Liver (tissue), 9 donors: ENCODE results near the gene TCAIM. TPM values are rescaled to one million over a fixed set of nuclear protein-coding genes. Genes with fewer than 3 reads are reported as not detected.

Experiments used
- DNase-seq: peaks from one replicate; pipeline ENCODE4 v3.0.0-alpha.2; 2017; ENCODE audit warnings: low spot score
- H3K27ac ChIP-seq, 2 donors: one replicate each; pipeline ENCODE4 v1.7.0; 2013; ENCODE audit warnings: inconsistent platforms in 2 of 2, low read length in 2 of 2, control low read depth in 1 of 2, low read depth in 1 of 2, mild to moderate bottlenecking in 1 of 2
- H3K27me3 ChIP-seq, 4 donors: one replicate each; pipeline versions ENCODE4 v1.6.1 to v1.7.0; 2013; ENCODE audit warnings: low read length in 3 of 4, inconsistent platforms in 1 of 4, mild to moderate bottlenecking in 1 of 4, moderate library complexity in 1 of 4; ENCODE audit not compliant: control insufficient read depth in 4 of 4, insufficient read depth in 4 of 4
- H3K36me3 ChIP-seq, 4 donors: one replicate each; pipeline versions ENCODE4 v1.6.1 to v1.7.0; 2013; ENCODE audit warnings: low read length in 3 of 4, mild to moderate bottlenecking in 3 of 4, low read depth in 1 of 4, moderate library complexity in 1 of 4; ENCODE audit not compliant: control insufficient read depth in 4 of 4, insufficient read depth in 3 of 4
- H3K4me1 ChIP-seq, 4 donors: one replicate each; pipeline versions ENCODE4 v1.6.1 to v1.7.0; 2013; ENCODE audit warnings: low read length in 3 of 4, mild to moderate bottlenecking in 3 of 4, moderate library complexity in 1 of 4; ENCODE audit not compliant: control insufficient read depth in 4 of 4, insufficient read depth in 4 of 4
- H3K4me3 ChIP-seq, 3 donors: one replicate each; pipeline versions ENCODE4 v1.6.1 to v1.7.0; 2013; ENCODE audit warnings: low read length in 3 of 3, control low read depth in 1 of 3, low read depth in 1 of 3, mild to moderate bottlenecking in 1 of 3
- H3K9ac ChIP-seq, 2 donors: one replicate each; pipeline ENCODE4 v1.7.0; 2013; ENCODE audit warnings: low read length in 2 of 2, mild to moderate bottlenecking in 2 of 2, moderate library complexity in 2 of 2, control low read depth in 1 of 2, low read depth in 1 of 2
- H3K9me3 ChIP-seq, 4 donors: one replicate each; pipeline versions ENCODE4 v1.6.1 to v1.7.0; 2013; ENCODE audit warnings: low read length in 3 of 4; ENCODE audit not compliant: control insufficient read depth in 4 of 4
- FOXA1 ChIP-seq: IDR thresholded peaks from 2 replicates; pipeline ENCODE4 v1.6.1; 2016; ENCODE audit warnings: antibody characterized with exemption
- FOXA2 ChIP-seq: IDR thresholded peaks from 2 replicates; pipeline ENCODE4 v1.6.1; 2016; ENCODE audit warnings: antibody characterized with exemption
- HNF4A ChIP-seq, 2 donors: conservative IDR thresholded peaks; 2 replicates each; pipeline ENCODE4 v1.6.1; 2016; ENCODE audit warnings: antibody characterized with exemption in 2 of 2, mild to moderate bottlenecking in 2 of 2
- HNF4G ChIP-seq: IDR thresholded peaks from 2 replicates; pipeline ENCODE4 v1.6.1; 2016; ENCODE audit warnings: antibody characterized with exemption
- JUND ChIP-seq, 2 donors: IDR thresholded peaks; 2 replicates each; pipeline ENCODE4 v1.6.1; 2016; ENCODE audit warnings: antibody characterized with exemption in 2 of 2
- NR2F2 ChIP-seq: IDR thresholded peaks from 2 replicates; pipeline ENCODE4 v1.6.1; 2016; ENCODE audit warnings: antibody characterized with exemption
- RXRA ChIP-seq, 2 donors: IDR thresholded peaks; 2 replicates each; pipeline ENCODE4 v1.6.1; 2017 to 2018; ENCODE audit warnings: antibody characterized with exemption in 2 of 2, mild to moderate bottlenecking in 1 of 2
- TAF1 ChIP-seq: conservative IDR thresholded peaks from 2 replicates; pipeline ENCODE4 v1.6.1; 2016; ENCODE audit warnings: antibody characterized with exemption, mild to moderate bottlenecking
- YY1 ChIP-seq: IDR thresholded peaks from 2 replicates; pipeline ENCODE4 v1.6.1; 2016; ENCODE audit warnings: antibody characterized with exemption, mild to moderate bottlenecking
- WGBS: extraction: QIAGEN DNeasy Blood & Tissue Kit; methylation state at CpG from one replicate; pipeline ENCODE4 v1.1.7; 2013; 5-methylcytosine and 5-hydroxymethylcytosine counted together
- polyA plus RNA-seq, 2 donors: library from polyadenylated mRNA; stranded (reverse) in 1 of 2; unstranded in 1 of 2; fragments of 200-250 nt in 1 of 2; fragments of >200 nt in 1 of 2; fragmentation: Nextera tagmentation in 1 of 2; extraction: Ambion mirVana in 1 of 2; gene quantifications; one replicate each; pipeline versions ENCODE4 v1.2.1 to v1.2.3, GENCODE V29; 2013 to 2015
- total RNA-seq, 2 donors: library from RNA; depleted of rRNA; stranded (reverse); fragments of >200 nt; gene quantifications; one replicate each; pipeline ENCODE4 v1.2.3, GENCODE V29; 2014
- TF ChIP-seq, protein P1 (sequence below): IDR thresholded peaks from 2 replicates; pipeline ENCODE4 v1.6.1; 2016; ENCODE audit warnings: antibody characterized with exemption
- TF ChIP-seq, protein P2 (sequence below): IDR thresholded peaks from 2 replicates; pipeline ENCODE4 v1.6.1; 2016; ENCODE audit warnings: antibody characterized with exemption
- TF ChIP-seq, protein P3 (sequence below): fragments of 150-350 bp; IDR thresholded peaks from 2 replicates; pipeline ENCODE4 v1.5.1; 2017; ENCODE audit warnings: improper control_type of control experiment, low read depth, low read length; ENCODE audit not compliant: missing input control
- TF ChIP-seq, protein P4 (sequence below): IDR thresholded peaks from 2 replicates; pipeline ENCODE4 v1.6.1; 2016; ENCODE audit warnings: antibody characterized with exemption, mild to moderate bottlenecking
- donor health status: healthy.
- donor health status: healthy.
- donor health status: healthy.
- donor health status: healthy.
- donor health status: healthy.

Gene TCAIM
- total and polyA plus RNA-seq, 4 donors: 21.0 to 46.6 (median 24.0) TPM

DNA sequence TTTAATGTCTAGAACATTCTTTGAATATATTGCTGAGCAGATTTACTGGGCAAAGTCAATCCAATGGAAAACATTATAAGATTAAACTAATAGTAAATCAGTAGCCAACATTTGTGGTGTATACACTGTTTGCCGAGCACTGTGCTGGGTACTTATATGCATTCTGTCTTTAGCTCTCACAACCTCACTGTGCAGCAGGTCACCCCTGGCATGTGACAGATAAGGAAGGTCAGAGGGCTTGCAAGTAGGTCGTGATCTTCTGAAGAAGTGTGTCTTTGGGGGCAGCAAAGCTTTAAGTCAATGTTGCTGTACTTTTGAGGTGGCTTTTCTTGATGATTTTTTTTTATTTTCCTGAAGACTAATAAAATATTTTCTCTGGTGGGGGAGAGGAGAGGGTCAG is 62.2 kb downstream of the TCAIM start:
- Histone ChIP-seq H3K27me3 (no peaks in the 10 kb centered on the region), H3K4me3 (no peak overlapping the region), H3K27ac (no peak overlapping the region), H3K36me3 (peaks cover 1 to 26% (median 18%) of the 10 kb centered on the region in 4 donors), H3K4me1 (peaks cover 0 to 4% (median under 1%) of the 10 kb centered on the region in 4 donors), H3K9ac (no peak overlapping the region), H3K9me3 (no peaks in the 10 kb centered on the region)
- WGBS: 66% methylated on average over 2 of the region's 2 CpGs
- DNase-seq: no peak
- no peak for TF ChIP-seq FOXA2
- no peak for TF ChIP-seq RXRA (IDR thresholded peaks at IDR 0.05)
- TF ChIP-seq HNF4A (conservative IDR thresholded peaks at IDR 0.05): no peak

DNA sequence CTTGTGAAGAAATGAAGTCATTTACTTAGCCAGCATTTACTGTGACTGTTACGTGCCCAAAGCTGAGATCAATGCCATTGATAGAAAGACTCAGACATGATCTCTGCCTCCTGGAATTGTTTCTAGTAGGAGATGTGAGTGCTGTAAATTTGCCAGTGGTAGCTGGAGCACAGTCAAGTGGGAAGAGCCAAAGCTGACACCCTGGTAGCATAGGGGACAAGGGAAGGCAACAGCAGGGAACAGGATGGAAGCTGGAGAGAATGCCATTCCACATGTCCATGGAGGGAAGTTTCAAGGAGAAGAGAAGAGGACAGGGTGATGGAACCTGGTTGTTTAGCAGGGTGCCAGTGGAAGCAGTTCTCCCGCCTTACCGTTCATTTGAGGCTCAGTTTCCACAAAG is 64.0 kb downstream of the TCAIM start:
- no peaks in the 10 kb centered on the region for H3K9me3 ChIP-seq
- H3K9ac ChIP-seq: no peak overlapping the region
- no peak for DNase-seq
- TF ChIP-seq JUND (IDR thresholded peaks at IDR 0.05) (no peak), FOXA2 (no peak), FOXA1 (no peak), HNF4A (conservative IDR thresholded peaks at IDR 0.05) (no peak), NR2F2 (no peak), YY1 (no peak), HNF4G (no peak), TAF1 (no peak)
- TF ChIP-seq, protein P1, sequence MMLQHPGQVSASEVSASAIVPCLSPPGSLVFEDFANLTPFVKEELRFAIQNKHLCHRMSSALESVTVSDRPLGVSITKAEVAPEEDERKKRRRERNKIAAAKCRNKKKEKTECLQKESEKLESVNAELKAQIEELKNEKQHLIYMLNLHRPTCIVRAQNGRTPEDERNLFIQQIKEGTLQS: no peak
- TF ChIP-seq, protein P2, sequence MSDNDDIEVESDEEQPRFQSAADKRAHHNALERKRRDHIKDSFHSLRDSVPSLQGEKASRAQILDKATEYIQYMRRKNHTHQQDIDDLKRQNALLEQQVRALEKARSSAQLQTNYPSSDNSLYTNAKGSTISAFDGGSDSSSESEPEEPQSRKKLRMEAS: no peak
- TF ChIP-seq, protein P3, sequence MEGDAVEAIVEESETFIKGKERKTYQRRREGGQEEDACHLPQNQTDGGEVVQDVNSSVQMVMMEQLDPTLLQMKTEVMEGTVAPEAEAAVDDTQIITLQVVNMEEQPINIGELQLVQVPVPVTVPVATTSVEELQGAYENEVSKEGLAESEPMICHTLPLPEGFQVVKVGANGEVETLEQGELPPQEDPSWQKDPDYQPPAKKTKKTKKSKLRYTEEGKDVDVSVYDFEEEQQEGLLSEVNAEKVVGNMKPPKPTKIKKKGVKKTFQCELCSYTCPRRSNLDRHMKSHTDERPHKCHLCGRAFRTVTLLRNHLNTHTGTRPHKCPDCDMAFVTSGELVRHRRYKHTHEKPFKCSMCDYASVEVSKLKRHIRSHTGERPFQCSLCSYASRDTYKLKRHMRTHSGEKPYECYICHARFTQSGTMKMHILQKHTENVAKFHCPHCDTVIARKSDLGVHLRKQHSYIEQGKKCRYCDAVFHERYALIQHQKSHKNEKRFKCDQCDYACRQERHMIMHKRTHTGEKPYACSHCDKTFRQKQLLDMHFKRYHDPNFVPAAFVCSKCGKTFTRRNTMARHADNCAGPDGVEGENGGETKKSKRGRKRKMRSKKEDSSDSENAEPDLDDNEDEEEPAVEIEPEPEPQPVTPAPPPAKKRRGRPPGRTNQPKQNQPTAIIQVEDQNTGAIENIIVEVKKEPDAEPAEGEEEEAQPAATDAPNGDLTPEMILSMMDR: no peak
- TF ChIP-seq, protein P4, sequence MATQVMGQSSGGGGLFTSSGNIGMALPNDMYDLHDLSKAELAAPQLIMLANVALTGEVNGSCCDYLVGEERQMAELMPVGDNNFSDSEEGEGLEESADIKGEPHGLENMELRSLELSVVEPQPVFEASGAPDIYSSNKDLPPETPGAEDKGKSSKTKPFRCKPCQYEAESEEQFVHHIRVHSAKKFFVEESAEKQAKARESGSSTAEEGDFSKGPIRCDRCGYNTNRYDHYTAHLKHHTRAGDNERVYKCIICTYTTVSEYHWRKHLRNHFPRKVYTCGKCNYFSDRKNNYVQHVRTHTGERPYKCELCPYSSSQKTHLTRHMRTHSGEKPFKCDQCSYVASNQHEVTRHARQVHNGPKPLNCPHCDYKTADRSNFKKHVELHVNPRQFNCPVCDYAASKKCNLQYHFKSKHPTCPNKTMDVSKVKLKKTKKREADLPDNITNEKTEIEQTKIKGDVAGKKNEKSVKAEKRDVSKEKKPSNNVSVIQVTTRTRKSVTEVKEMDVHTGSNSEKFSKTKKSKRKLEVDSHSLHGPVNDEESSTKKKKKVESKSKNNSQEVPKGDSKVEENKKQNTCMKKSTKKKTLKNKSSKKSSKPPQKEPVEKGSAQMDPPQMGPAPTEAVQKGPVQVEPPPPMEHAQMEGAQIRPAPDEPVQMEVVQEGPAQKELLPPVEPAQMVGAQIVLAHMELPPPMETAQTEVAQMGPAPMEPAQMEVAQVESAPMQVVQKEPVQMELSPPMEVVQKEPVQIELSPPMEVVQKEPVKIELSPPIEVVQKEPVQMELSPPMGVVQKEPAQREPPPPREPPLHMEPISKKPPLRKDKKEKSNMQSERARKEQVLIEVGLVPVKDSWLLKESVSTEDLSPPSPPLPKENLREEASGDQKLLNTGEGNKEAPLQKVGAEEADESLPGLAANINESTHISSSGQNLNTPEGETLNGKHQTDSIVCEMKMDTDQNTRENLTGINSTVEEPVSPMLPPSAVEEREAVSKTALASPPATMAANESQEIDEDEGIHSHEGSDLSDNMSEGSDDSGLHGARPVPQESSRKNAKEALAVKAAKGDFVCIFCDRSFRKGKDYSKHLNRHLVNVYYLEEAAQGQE: no peak
- H3K4me1 ChIP-seq: no peaks in the 10 kb centered on the region
- no peaks in the 10 kb centered on the region for H3K27me3 ChIP-seq
- no peak overlapping the region for H3K4me3 ChIP-seq
- WGBS: 97% methylated on average over 3 of the region's 3 CpGs
- no peak overlapping the region for H3K27ac ChIP-seq
- H3K36me3 ChIP-seq: peaks cover 1 to 25% (median 12%) of the 10 kb centered on the region in 4 donors
